CD8-positive, alpha-beta memory T cell (primary cell): Measurements from ENCODE around the gene TEX50. TPM values are rescaled to one million over a fixed set of nuclear protein-coding genes. Genes with fewer than 3 reads are reported as not detected.
"Not testable (repeated sequence)": the region's sequence is repeated elsewhere in the genome, so short reads cannot be mapped to it uniquely, and the experiment has no call there.

Experiments
- CTCF ChIA-PET: fragments of 350-600 bp; sonication (Branson Sonifier 250); formaldehyde crosslinking; loops from one replicate; lab custom pipeline; 2021; ENCODE audit warnings: antibody characterized with exemption; lab: Charles Lee
- POLR2A ChIA-PET: fragments of 350-600 bp; sonication (Branson Sonifier 250); formaldehyde crosslinking; loops from one replicate; lab custom pipeline; 2021; ENCODE audit warnings: antibody characterized with exemption; lab: Charles Lee
- DNase-seq, 5 donors: peaks; one replicate each; pipeline versions ENCODE4 v3.0.0 to v3.0.0-alpha.2; 2020 to 2022; ENCODE audit warnings: mixed read lengths in 1 of 5
- H3K27ac ChIP-seq: one replicate; pipeline ENCODE4 v1.7.0; 2013; ENCODE audit warnings: low read depth, mild to moderate bottlenecking, low read length, moderate library complexity
- H3K27me3 ChIP-seq: 2 replicates; pipeline ENCODE4 v1.7.0; 2013; ENCODE audit warnings: low read length, mild to moderate bottlenecking; ENCODE audit not compliant: insufficient read depth, poor library complexity, severe bottlenecking
- H3K36me3 ChIP-seq: 2 replicates; pipeline ENCODE4 v1.7.0; 2013; ENCODE audit warnings: mild to moderate bottlenecking, low read length, moderate library complexity; ENCODE audit not compliant: insufficient read depth
- H3K4me1 ChIP-seq: 2 replicates; pipeline ENCODE4 v1.7.0; 2013; ENCODE audit warnings: mild to moderate bottlenecking, low read length, moderate library complexity; ENCODE audit not compliant: insufficient read depth
- H3K4me3 ChIP-seq: 2 replicates; pipeline ENCODE4 v1.7.0; 2013; ENCODE audit warnings: mild to moderate bottlenecking, low read length
- H3K9me3 ChIP-seq: 2 replicates; pipeline ENCODE4 v1.7.0; 2013; ENCODE audit warnings: mild to moderate bottlenecking, low read length
- H3K27ac Mint-ChIP-seq, 8 donors: one replicate each; pipeline ENCODE4 v1.8.0; 2020 to 2021; ENCODE audit warnings: mixed read lengths in 8 of 8, mild to moderate bottlenecking in 6 of 8, inconsistent platforms in 3 of 8, moderate library complexity in 3 of 8
- H3K27me3 Mint-ChIP-seq, 2 donors: one replicate each; pipeline ENCODE4 v1.8.0; 2020 to 2021; ENCODE audit warnings: mixed read lengths in 2 of 2, mild to moderate bottlenecking in 1 of 2, moderate library complexity in 1 of 2
- H3K36me3 Mint-ChIP-seq, 3 donors: one replicate each; pipeline ENCODE4 v1.8.0; 2020 to 2021; ENCODE audit warnings: mixed read lengths in 3 of 3, inconsistent platforms in 1 of 3, mild to moderate bottlenecking in 1 of 3
- H3K4me1 Mint-ChIP-seq, 3 donors: one replicate each; pipeline ENCODE4 v1.8.0; 2020 to 2021; ENCODE audit warnings: mixed read lengths in 3 of 3, inconsistent platforms in 1 of 3, mild to moderate bottlenecking in 1 of 3
- H3K4me3 Mint-ChIP-seq, 7 donors: one replicate each; pipeline ENCODE4 v1.8.0; 2020 to 2021; ENCODE audit warnings: mixed read lengths in 7 of 7, mild to moderate bottlenecking in 6 of 7, moderate library complexity in 4 of 7, inconsistent platforms in 2 of 7
- H3K9me3 Mint-ChIP-seq, 5 donors: one replicate each; pipeline ENCODE4 v1.8.0; 2020 to 2022; ENCODE audit warnings: mixed read lengths in 5 of 5, mild to moderate bottlenecking in 3 of 5, moderate library complexity in 2 of 5, inconsistent platforms in 1 of 5
- polyA plus RNA-seq: library from polyadenylated mRNA; unstranded; fragments of 300-500 nt; fragmentation: Illumina TruSeq; gene quantifications from one replicate; pipeline ENCODE4 v1.2.3, GENCODE V29; 2021
- total RNA-seq, 2 experiments: library from RNA; stranded (reverse); gene quantifications; one replicate each; pipeline ENCODE4 v1.2.3, GENCODE V29; 2021

Gene TEX50
- total and polyA plus RNA-seq, 3 experiments from 2014 or later = not detected

DNA sequence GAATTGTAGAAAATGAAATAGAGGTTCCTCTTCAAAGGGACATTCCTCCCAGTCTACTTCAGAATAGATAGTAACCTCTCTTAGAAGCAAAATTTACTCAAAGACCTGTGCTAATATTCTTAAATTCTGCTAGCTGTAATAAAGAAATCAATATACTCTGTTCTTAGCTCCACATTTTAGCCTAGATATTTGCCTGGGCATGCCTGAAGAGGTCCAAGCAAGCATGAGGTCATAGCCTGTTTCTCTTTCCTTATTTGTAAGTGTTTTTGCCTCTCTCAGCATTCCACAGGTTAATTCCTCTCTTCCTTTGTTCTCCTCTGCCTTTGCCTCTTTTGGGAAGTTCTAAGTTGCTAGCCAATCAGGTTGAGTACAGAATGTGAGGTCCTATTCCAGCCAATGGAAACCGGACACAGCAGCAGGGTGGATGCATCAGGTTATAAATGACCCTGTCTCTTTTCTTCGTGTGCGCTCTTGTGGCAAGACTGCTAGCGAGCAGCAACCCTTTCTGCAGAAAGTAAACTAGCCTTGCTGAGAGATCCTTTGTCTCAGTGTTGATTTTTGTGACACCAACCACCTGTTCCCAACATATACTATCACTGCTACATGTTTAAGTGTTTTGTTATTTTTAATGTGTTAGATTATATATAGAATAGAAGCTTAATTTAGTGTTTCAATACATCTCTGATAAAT, 7.5 kb downstream of the TEX50 start:
- DNase-seq, CTCF ChIA-PET, H3K27ac ChIP-seq, H3K4me1 Mint-ChIP-seq, H3K36me3 Mint-ChIP-seq, H3K27me3 Mint-ChIP-seq, POLR2A ChIA-PET, H3K4me3 ChIP-seq, H3K4me1 ChIP-seq, H3K4me3 Mint-ChIP-seq, H3K9me3 ChIP-seq, H3K27ac Mint-ChIP-seq, H3K9me3 Mint-ChIP-seq, H3K36me3 ChIP-seq, H3K27me3 ChIP-seq: not testable (repeated sequence)

DNA sequence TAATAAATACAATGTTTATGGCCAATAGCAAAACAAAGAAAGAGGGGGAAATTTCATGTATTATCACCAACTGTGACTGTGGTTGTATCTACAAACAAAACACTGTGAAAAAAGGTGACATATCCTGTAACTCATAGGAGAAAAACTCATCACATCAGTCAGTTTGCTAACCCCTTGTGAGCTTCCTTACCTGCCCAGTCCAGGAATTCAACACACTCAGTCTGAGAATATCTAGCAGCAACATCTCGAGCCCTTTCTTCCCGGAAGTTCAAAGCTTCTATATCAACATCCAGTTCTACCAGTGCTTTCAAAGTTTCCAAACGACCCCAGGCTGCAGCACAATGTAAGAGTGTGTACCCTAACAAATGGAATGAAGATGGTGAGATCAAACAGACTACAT, 11.5 kb downstream of the TEX50 start:
- DNase-seq = no peak
- Mint-ChIP-seq H3K4me3 (no peak overlapping the region), H3K27ac (no peak overlapping the region), H3K9me3 (no peaks in the 10 kb centered on the region), H3K36me3 (peaks cover 0 to 4% (median 0%) of the 10 kb centered on the region in 3 donors), H3K4me1 (no peaks in the 10 kb centered on the region), H3K27me3 (peaks cover 0 to 1% of the 10 kb centered on the region in 2 donors)
- Histone ChIP-seq H3K27me3 (no peaks in the 10 kb centered on the region), H3K27ac (no peak overlapping the region), H3K4me3 (no peak overlapping the region), H3K36me3 (no peaks in the 10 kb centered on the region), H3K4me1 (no peaks in the 10 kb centered on the region), H3K9me3 (no peaks in the 10 kb centered on the region)
- CTCF ChIA-PET = no interaction called here
- POLR2A ChIA-PET = no interaction called here

DNA sequence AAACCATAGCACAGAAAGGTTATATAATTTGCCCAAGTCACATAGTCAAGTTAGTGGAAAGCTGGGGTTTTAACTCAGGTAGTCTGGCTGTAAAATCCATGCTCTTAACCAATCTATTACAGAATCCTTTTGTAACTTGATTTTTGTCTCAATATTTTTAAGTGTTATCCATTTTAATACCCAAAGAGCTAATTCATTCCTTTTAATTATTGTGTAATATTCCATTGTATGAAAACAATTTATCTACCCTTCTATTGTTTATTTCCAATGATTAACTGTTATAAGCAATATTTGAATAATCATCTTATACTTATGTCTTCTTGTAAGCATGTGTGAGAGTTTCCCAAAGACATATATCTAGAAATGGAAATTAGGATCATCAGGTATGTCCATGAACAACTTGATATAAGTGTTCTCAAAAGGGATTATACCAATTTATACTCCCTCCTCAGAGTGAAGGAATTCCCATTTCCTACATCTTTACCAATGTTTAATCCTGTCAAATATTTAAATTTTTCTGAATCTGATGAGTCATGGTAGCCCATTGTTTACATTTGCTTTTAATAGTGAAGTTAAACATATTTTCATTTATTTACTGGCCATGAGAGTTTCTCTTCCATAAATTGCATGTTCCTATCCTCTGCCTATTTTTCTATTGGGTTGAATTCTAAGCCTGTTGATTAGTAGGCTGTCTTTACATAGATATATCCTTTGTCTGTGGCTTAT, 13.9 kb downstream of the TEX50 start:
- no peak overlapping the region for H3K4me3 ChIP-seq
- H3K27me3 ChIP-seq = no peaks in the 10 kb centered on the region
- CTCF ChIA-PET = no interaction called here
- DNase-seq = no peak
- no peak overlapping the region for H3K27ac ChIP-seq
- POLR2A ChIA-PET = no interaction called here
- no peaks in the 10 kb centered on the region for H3K36me3 ChIP-seq
- Mint-ChIP-seq H3K4me3 (no peak overlapping the region), H3K4me1 (no peaks in the 10 kb centered on the region), H3K9me3 (no peaks in the 10 kb centered on the region), H3K27me3 (peaks cover 0 to 2% of the 10 kb centered on the region in 2 donors), H3K27ac (no peak overlapping the region), H3K36me3 (no peaks in the 10 kb centered on the region)
- no peaks in the 10 kb centered on the region for H3K4me1 ChIP-seq
- H3K9me3 ChIP-seq = no peaks in the 10 kb centered on the region

DNA sequence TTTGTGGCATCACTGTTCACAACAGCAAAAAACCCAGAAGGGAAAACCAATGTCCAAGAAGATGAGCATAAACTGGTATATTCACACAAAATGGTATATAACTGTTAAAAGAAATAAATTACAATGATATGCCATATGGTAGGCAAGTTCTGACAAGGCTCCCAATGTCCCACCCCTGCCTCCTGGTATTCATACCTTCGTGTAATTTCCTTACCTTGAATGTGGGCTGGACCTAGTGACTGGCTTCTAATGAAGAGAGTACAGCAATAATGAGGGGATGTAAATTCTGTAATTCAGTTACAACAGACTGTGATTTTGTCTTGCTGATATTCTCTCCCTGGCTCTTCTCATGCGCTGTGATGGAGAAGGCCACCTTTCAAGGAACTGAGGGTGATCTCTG, 25.2 kb downstream of the TEX50 start:
- H3K36me3 ChIP-seq = no peaks in the 10 kb centered on the region
- H3K4me3 ChIP-seq = no peak overlapping the region
- H3K4me1 ChIP-seq = no peaks in the 10 kb centered on the region
- H3K4me3 Mint-ChIP-seq = no peak overlapping the region
- H3K27me3 Mint-ChIP-seq = peaks cover 5 to 8% of the 10 kb centered on the region in 2 donors
- no peaks in the 10 kb centered on the region for H3K9me3 ChIP-seq
- no peaks in the 10 kb centered on the region for H3K27me3 ChIP-seq
- H3K9me3 Mint-ChIP-seq = peaks cover 0 to 8% (median 6%) of the 10 kb centered on the region in 5 donors
- H3K4me1 Mint-ChIP-seq = no peaks in the 10 kb centered on the region
- no peak for DNase-seq
- ChIA-PET CTCF (no interaction called here), POLR2A (no interaction called here)
- H3K27ac ChIP-seq = no peak overlapping the region
- no peak overlapping the region for H3K27ac Mint-ChIP-seq
- peaks cover 0 to 6% (median 0%) of the 10 kb centered on the region in 3 donors for H3K36me3 Mint-ChIP-seq

DNA sequence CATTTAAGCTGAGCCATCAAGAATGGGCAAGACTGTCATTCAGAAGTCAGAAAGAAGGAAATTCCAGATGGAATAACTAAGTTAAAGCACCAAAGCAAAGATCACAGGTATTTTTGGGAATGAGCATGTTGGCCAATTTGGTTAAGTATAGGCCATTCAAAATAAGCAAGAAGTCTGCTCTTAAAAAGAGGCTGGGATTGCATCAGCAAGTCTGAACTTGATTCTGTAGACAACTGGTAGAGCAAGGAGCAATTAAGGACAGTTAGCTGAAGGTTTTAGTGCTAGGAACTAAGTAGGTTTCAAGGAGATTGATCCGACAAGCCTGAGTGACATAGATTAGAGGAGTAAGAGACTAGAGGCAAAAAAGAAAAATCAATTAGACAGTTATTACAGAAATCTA, 26.1 kb downstream of the TEX50 start:
- Mint-ChIP-seq H3K4me3 (no peak overlapping the region), H3K9me3 (peaks cover 0 to 4% (median under 1%) of the 10 kb centered on the region in 5 donors), H3K27ac (no peak overlapping the region), H3K36me3 (peaks cover 0 to 2% (median 0%) of the 10 kb centered on the region in 3 donors), H3K27me3 (peaks cover 2 to 4% of the 10 kb centered on the region in 2 donors), H3K4me1 (no peaks in the 10 kb centered on the region)
- ChIA-PET CTCF (no interaction called here), POLR2A (no interaction called here)
- Histone ChIP-seq H3K27me3 (no peaks in the 10 kb centered on the region), H3K27ac (no peak overlapping the region), H3K36me3 (no peaks in the 10 kb centered on the region), H3K4me3 (no peak overlapping the region), H3K4me1 (no peaks in the 10 kb centered on the region), H3K9me3 (no peaks in the 10 kb centered on the region)
- DNase-seq = no peak

DNA sequence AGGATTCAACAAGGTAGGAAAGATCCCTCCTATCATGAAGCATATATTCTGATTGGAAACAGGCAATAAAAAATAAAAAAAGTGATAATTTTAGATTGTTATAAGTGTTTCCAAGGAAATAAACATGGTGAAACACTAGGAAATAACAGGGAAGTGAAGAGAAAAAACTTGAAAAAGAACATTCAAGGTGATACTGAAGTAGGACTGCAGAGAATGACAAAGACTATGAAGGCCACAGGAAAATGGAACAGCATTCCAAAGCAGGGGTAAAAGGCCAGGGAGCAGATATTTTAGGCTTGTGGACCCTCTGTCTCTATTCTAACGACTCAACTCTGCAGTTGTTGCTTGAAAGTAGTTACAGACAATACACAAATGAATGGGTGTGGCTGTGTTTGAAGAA, 26.6 kb downstream of the TEX50 start:
- Mint-ChIP-seq H3K36me3 (no peaks in the 10 kb centered on the region), H3K4me3 (no peak overlapping the region), H3K9me3 (no peaks in the 10 kb centered on the region), H3K4me1 (no peaks in the 10 kb centered on the region), H3K27ac (no peak overlapping the region), H3K27me3 (peaks cover under 1 to 2% of the 10 kb centered on the region in 2 donors)
- Histone ChIP-seq H3K27ac (no peak overlapping the region), H3K4me1 (no peaks in the 10 kb centered on the region), H3K9me3 (no peaks in the 10 kb centered on the region), H3K4me3 (no peak overlapping the region), H3K36me3 (no peaks in the 10 kb centered on the region), H3K27me3 (no peaks in the 10 kb centered on the region)
- CTCF ChIA-PET = no interaction called here
- POLR2A ChIA-PET = no interaction called here
- no peak for DNase-seq

DNA sequence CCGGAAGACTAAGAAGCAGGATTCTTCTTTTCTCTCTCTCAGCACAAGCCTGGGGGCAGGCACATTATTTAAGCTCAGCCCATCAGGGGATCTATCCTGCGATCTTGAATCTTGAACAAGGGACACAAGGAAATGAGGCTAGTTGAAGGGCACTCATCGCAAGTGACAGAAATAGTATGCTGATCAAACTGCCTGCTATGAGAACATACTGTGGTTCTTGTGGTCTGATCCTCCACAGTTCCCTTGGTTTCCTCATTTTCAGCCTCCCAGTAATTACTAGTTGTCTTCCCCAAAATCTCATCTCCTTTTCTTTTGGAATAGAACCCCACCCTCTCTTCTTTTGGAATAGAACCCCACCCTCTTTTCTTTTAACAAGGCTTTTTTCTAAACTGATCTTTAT, 28.0 kb downstream of the TEX50 start:
- DNase-seq = no peak
- Mint-ChIP-seq H3K9me3 (no peaks in the 10 kb centered on the region), H3K27me3 (peaks cover 2 to 14% of the 10 kb centered on the region in 2 donors), H3K27ac (no peak overlapping the region), H3K36me3 (no peaks in the 10 kb centered on the region), H3K4me3 (no peak overlapping the region), H3K4me1 (no peaks in the 10 kb centered on the region)
- H3K9me3 ChIP-seq = no peaks in the 10 kb centered on the region
- H3K4me3 ChIP-seq = no peak overlapping the region
- H3K4me1 ChIP-seq = no peaks in the 10 kb centered on the region
- ChIA-PET POLR2A (no interaction called here), CTCF (no interaction called here)
- no peak overlapping the region for H3K27ac ChIP-seq
- H3K27me3 ChIP-seq = no peaks in the 10 kb centered on the region
- H3K36me3 ChIP-seq = no peaks in the 10 kb centered on the region

DNA sequence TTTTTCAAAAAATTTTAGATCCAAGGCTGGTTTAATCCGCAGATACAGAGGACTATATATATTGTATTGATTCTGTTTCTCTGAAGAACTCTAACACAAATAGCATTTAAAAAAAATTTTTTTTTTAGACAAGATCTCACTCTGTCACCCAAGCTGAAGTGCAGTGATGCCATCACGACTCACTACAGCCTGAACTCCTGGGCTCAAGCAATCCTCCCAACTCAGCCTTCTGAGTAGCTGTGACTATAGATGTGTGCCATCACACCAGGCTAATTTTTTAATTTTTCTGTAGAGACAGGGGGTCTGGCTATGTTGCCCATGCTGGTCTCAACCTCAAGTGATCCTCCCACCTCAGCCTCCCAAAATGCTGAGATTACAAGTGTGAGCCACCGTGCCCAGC, 31.5 kb downstream of the TEX50 start:
- Histone ChIP-seq H3K27ac (no peak overlapping the region), H3K4me3 (no peak overlapping the region), H3K4me1 (no peaks in the 10 kb centered on the region), H3K9me3 (no peaks in the 10 kb centered on the region), H3K27me3 (peaks cover 14% of the 10 kb centered on the region), H3K36me3 (no peaks in the 10 kb centered on the region)
- ChIA-PET CTCF (no interaction called here), POLR2A (no interaction called here)
- DNase-seq = no peak
- Mint-ChIP-seq H3K27me3 (peaks cover 19 to 46% of the 10 kb centered on the region in 2 donors), H3K4me1 (peaks cover 4 to 15% (median 14%) of the 10 kb centered on the region in 3 donors), H3K36me3 (peaks cover 0 to under 1% (median 0%) of the 10 kb centered on the region in 3 donors), H3K4me3 (no peak overlapping the region), H3K27ac (no peak overlapping the region), H3K9me3 (no peaks in the 10 kb centered on the region)
